NCI-H460 (cell line): Measurements from ENCODE around the gene ADAT1. TPM values are rescaled to one million over a fixed set of nuclear protein-coding genes. Genes with fewer than 3 reads are reported as not detected.

Source experiments
- total RNA-seq: library from RNA; depleted of rRNA; stranded (reverse); fragments of >200 nt; shearing (Covaris generic); gene quantifications from 2 replicates; pipeline ENCODE4 v1.2.3, GENCODE V29; 2014; rRNA removed

The ADAT1 gene
- total RNA-seq, 1 experiment from 2014 or later = 28.9 TPM

Other genes with a start within 250 kb of the ADAT1 start
- 22.9 and 23.7 TPM in 2 replicates for gene CFDP1, start 189.8 kb downstream of the ADAT1 start, total RNA-seq
- 27.5 and 29.4 TPM in 2 replicates for gene TMEM170A, start 158.6 kb downstream of the ADAT1 start, total RNA-seq
- gene CHST6, start 127.8 kb downstream of the ADAT1 start, total RNA-seq = 0.81 and 0.89 TPM in 2 replicates
- gene CHST5, start 87.2 kb downstream of the ADAT1 start, total RNA-seq = 0.64 and 0.87 TPM in 2 replicates
- gene TMEM231, start 67.0 kb downstream of the ADAT1 start, total RNA-seq = 13.0 and 14.7 TPM in 2 replicates
- 31.3 and 34.8 TPM in 2 replicates for gene GABARAPL2, start 56.9 kb downstream of the ADAT1 start, total RNA-seq
- gene KARS1, start 24.4 kb upstream of the ADAT1 start, total RNA-seq = 169 and 172 TPM in 2 replicates
- 24.6 and 27.9 TPM in 2 replicates for gene TERF2IP, start 24.5 kb upstream of the ADAT1 start, total RNA-seq
- not detected in 2 replicates for gene CPHXL2, start 53.7 kb upstream of the ADAT1 start, total RNA-seq
- not detected in 2 replicates for gene DUXB, start 78.2 kb upstream of the ADAT1 start, total RNA-seq
- not detected in 2 replicates for gene CPHXL, start 103.2 kb upstream of the ADAT1 start, total RNA-seq